GM12873 (cell line): Measurements from ENCODE around the gene INPP5D.

ENCODE experiments used
- TF ChIP-seq, protein P1 (sequence below): IDR thresholded peaks from 2 replicates; pipeline ENCODE4 v1.5.1; 2012; ENCODE audit warnings: low read depth, mild to moderate bottlenecking, moderate library complexity, low read length, control low read depth; ENCODE audit not compliant: insufficient read depth; ENCODE audit errors: missing control alignments

Gene INPP5D

DNA sequence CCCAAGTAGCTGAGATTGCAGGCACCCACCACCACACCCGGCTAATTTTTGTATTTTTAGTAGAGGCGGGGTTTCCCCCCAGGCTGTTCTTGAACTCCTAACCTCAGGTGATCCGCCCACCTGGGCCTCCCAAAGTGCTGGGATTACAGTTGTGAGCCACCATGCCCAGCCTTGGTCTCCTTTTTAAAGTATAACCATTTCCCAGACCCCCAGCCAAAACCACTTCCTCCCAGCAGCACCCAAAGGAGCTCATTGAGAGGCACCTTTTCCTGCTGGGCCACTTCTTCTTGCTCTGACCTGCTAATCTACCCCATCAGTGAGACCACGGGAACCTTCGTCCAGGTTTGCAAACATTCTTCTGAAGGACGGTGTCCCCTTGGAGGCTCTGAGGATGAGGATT is 69.9 kb downstream of the INPP5D start:
- TF ChIP-seq, protein P1, sequence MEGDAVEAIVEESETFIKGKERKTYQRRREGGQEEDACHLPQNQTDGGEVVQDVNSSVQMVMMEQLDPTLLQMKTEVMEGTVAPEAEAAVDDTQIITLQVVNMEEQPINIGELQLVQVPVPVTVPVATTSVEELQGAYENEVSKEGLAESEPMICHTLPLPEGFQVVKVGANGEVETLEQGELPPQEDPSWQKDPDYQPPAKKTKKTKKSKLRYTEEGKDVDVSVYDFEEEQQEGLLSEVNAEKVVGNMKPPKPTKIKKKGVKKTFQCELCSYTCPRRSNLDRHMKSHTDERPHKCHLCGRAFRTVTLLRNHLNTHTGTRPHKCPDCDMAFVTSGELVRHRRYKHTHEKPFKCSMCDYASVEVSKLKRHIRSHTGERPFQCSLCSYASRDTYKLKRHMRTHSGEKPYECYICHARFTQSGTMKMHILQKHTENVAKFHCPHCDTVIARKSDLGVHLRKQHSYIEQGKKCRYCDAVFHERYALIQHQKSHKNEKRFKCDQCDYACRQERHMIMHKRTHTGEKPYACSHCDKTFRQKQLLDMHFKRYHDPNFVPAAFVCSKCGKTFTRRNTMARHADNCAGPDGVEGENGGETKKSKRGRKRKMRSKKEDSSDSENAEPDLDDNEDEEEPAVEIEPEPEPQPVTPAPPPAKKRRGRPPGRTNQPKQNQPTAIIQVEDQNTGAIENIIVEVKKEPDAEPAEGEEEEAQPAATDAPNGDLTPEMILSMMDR, result no peak

DNA sequence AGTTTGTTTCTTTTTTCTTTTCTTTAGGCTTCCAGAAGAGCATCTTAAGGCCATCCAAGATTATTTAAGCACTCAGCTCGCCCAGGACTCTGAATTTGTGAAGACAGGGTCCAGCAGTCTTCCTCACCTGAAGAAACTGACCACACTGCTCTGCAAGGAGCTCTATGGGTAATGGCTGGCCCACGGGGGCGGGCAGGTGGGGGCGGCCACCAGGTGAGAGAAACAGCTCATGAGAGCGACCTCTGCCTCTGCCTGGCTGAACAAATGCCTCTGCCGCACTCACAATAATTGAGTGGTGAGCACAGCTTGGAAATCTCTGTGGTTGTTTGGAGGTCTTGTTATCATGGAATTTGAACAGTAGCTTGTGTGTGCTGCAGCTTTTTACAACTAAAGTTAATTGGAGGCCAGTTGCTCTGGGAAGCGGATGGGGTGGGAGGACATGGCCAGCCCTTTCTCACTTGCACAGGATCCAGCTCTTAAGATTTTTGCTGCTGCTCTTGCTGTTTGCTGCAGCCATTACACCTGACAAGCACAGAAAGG is 70.4 kb downstream of the INPP5D start:
- TF ChIP-seq, protein P1, result no peak

DNA sequence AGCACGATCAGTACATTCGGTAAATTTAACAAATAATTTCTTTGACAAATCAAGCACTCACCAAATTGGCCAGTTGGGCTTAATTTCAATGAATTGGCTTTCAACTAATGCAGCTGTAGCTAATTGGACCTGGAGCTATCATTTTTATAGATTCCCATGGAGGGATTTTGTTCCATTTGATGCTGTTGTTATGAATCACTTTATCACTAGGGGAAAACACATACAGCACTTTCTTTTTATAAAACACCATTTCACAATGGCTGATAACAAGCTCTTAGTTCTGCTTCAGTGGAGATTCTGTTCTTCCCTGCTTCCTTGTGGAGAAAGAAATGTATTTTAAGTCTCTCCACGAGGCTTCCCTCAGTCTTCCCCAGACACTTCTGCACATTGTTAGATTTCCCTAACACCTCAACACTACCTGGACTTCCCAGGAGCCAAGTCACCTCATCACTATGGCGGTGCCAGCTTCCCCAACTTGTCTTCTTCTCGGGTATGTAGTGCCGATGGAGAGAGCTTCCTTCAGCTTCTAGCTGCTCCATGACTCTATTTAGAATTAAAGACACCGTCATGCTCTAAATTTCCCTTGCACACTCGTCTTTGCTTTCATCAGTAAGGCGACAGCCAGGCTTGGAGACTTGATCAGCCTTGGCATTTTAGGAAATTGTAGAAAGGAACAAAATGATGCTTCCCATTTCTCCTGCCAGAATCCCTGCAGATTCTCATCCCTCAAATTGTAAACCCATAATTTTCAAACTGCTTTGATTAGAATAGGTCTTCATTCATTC is 72.0 kb downstream of the INPP5D start:
- TF ChIP-seq, protein P1, result no peak

DNA sequence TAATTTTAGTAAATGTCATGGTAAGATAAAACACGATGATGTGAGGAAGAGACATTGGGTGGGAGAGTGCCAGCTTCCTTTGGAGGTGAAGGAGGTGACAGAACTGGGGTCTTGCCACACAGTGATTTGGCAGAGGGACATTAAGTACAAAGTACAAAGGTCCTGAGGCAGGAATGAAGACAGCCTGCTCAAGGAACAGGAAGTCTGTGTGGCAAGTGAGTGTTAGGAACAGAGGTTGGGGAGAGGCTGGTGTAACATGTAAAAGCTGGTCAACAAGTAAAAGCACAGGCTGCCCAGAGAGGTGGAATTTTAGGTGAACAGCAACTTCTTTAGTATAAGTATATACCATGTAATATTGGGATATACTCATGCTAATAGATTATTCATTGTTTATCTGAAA is 73.1 kb downstream of the INPP5D start:
- TF ChIP-seq, protein P1, result no peak

DNA sequence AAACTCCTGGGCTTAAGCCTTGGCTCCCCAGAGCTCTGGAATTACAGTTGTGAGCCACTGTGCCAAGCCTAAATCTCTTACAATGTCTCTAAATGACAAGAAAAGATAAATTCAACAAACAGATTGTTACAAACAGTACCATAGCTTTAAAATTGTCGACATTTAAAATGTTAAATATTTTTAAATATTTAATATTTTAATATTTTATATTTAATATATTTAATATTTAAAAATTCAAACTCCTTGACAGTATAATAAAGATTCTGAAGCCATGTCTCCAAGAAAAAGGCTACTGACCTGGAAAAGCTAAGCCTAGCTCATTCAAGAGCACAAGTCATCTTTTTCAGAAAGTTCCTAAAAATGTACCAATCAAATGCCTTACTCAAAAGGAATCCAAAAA is 75.3 kb downstream of the INPP5D start:
- TF ChIP-seq, protein P1, result no peak

DNA sequence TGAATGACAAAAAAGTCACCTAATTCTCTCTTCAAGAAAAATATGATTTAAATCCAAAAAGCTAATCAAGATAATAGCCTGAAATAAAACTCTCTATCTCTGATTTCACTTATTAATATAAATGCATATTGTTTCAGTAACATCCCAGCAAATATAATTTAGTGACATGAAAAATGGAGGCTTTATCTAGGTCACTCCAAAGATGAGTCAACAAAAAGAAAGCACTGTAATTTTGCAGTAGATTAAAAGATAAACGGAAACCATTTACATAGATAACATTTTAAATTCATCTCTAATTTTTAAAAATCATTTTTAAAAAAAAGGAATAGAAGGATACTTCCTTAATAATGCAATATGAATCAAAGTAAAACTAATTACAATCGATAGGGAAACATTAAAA is 76.9 kb downstream of the INPP5D start:
- TF ChIP-seq, protein P1, result no peak

DNA sequence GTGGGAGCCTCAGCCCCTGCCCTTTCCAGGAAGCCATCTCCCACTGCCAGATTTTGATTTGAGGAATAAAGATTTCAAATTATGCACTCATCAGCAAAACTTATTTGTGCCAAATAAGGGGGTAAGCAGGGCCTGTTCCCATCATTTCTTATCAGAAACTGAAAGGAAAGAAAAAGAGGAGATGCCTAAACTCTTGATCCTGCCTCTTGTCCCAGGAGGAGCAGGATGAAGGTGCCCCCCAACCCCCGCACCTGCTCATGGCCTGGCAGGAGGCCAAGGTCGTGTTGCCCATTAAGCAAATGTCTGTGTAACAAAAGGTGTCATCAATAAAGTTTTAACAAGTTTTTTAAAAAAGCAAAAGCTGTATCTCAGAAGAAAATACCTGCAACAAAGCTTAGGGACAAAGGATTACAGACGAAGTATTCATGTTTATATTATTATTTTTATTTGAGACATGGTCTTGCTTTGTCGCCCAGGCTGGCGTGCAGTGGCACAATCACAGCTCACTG is 80.0 kb downstream of the INPP5D start:
- TF ChIP-seq, protein P1, result no peak
